ENCODE data around the gene KLK6.

GRCh38 chr19:50911206-50912101, 57.9 kb downstream of the KLK6 start, which contains the start of gene KLK4:
- TF ChIP-seq, protein P1, sequence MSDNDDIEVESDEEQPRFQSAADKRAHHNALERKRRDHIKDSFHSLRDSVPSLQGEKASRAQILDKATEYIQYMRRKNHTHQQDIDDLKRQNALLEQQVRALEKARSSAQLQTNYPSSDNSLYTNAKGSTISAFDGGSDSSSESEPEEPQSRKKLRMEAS (IDR thresholded peaks at IDR 0.05): no peak
- TF ChIP-seq POLR2A (IDR thresholded peaks at IDR 0.05; ENCODE audit: low read length): no peak
